HCT116 (cell line): ENCODE results near the gene TSPAN10. TPM values are rescaled to one million over a fixed set of nuclear protein-coding genes. Genes with fewer than 3 reads are reported as not detected.

Experiments
- ATAC-seq: fragments of 200-7000 bp; cut with Tn5 transposase; 2 replicates; pipeline ENCODE4 v1.9.1; 2020; ENCODE audit warnings: mild to moderate bottlenecking, moderate library complexity
- BruUV-seq: library from RNA; stranded (reverse); fragments of 400-500 nt; replicated peaks from 2 replicates; lab custom pipeline; 2021; lab: Mats Ljungman, UMichigan
- CTCF ChIA-PET: fragments of 300-600 bp; sonication (Branson Sonifier 250); formaldehyde crosslinking; loops from one replicate; lab custom pipeline; 2021; ENCODE audit warnings: antibody characterized with exemption; lab: Charles Lee
- POLR2A ChIA-PET: fragments of 300-600, 350-600 bp; sonication (Branson Sonifier 250); formaldehyde crosslinking; loops from one replicate; lab custom pipeline; 2021; ENCODE audit warnings: antibody characterized with exemption; lab: Charles Lee
- RAD21 ChIA-PET, 2 experiments: fragments of 300-600 bp; sonication (Branson Sonifier 250); formaldehyde crosslinking; loops; one replicate each; lab custom pipeline; 2023; ENCODE audit warnings: low total read pairs in 2 of 2; ENCODE audit not compliant: uncharacterized antibody in 2 of 2, unreplicated experiment in 2 of 2, low non-redundant PET in 1 of 2; lab: Charles Lee
- DNase-seq: peaks from one replicate; pipeline ENCODE4 v3.0.0-alpha.2; 2010; ENCODE audit warnings: low read depth, low spot score
- H2AFZ ChIP-seq: fragments of 200-600 bp; shearing (Covaris generic), sonication (generic); 2 replicates; pipeline ENCODE4 v1.6.1; 2017; ENCODE audit warnings: low read depth, mixed run types, mixed read lengths, antibody characterized with exemption, low read length; ENCODE audit not compliant: poor library complexity, severe bottlenecking
- H3K27ac ChIP-seq: 2 replicates; pipeline ENCODE4 v1.5.1; 2012; ENCODE audit warnings: low read depth, low read length
- H3K27me3 ChIP-seq: fragments of 200-600 bp; sonication (generic); 2 replicates; pipeline ENCODE4 v1.6.1; 2016; ENCODE audit warnings: mixed run types, low read length, mixed read lengths; ENCODE audit not compliant: insufficient read depth
- H3K36me3 ChIP-seq, 2 experiments: fragments of 200-500 bp in 1 of 2; fragments of 200-600 bp in 1 of 2; sonication (Bioruptor generic) in 1 of 2; sonication (generic) in 1 of 2; 2 replicates each; pipeline versions ENCODE4 v1.5.1 to v1.6.1; 2014 to 2016; ENCODE audit warnings: low read length in 2 of 2, inconsistent platforms in 1 of 2, mixed read lengths in 1 of 2, mixed run types in 1 of 2; ENCODE audit not compliant: insufficient read depth in 2 of 2, control insufficient read depth in 1 of 2
- H3K4me1 ChIP-seq, 2 experiments: fragments of 200-600 bp in 1 of 2; sonication (generic) in 1 of 2; 2 replicates each; pipeline versions ENCODE4 v1.5.1 to v1.6.1; 2012 to 2017; ENCODE audit warnings: low read length in 2 of 2, inconsistent platforms in 1 of 2, mild to moderate bottlenecking in 1 of 2, mixed read lengths in 1 of 2, mixed run types in 1 of 2, moderate library complexity in 1 of 2; ENCODE audit not compliant: insufficient read depth in 2 of 2, control insufficient read depth in 1 of 2
- H3K4me2 ChIP-seq: fragments of 200-600 bp; sonication (generic); 2 replicates; pipeline ENCODE4 v1.6.1; 2017; ENCODE audit warnings: mixed run types, low read length, mixed read lengths
- H3K4me3 ChIP-seq, 2 experiments: fragments of 200-600 bp in 1 of 2; sonication (generic) in 1 of 2; replicated peaks in 1 of 2; 2 replicates each; pipeline ENCODE4 v1.5.1; 2011 to 2016; ENCODE audit warnings: low read length in 2 of 2, control low read depth in 1 of 2, low read depth in 1 of 2, mild to moderate bottlenecking in 1 of 2, mixed read lengths in 1 of 2, mixed run types in 1 of 2
- H3K79me2 ChIP-seq: fragments of 200-600 bp; sonication (generic); 2 replicates; pipeline ENCODE4 v1.6.1; 2017; ENCODE audit warnings: mild to moderate bottlenecking, mixed run types, low read length, moderate library complexity, mixed read lengths; ENCODE audit not compliant: insufficient read depth
- H3K9ac ChIP-seq: fragments of 200-600 bp; sonication (generic); 2 replicates; pipeline ENCODE4 v1.6.1; 2016; ENCODE audit warnings: low read length, mixed read lengths
- H3K9me2 ChIP-seq: fragments of 200-600 bp; sonication (generic), shearing (Covaris generic); 2 replicates; pipeline ENCODE4 v1.6.1; 2017; ENCODE audit warnings: mixed run types, mild to moderate bottlenecking, moderate library complexity; ENCODE audit not compliant: insufficient read depth
- H3K9me3 ChIP-seq, 2 experiments: fragments of 200-500 bp in 1 of 2; fragments of 200-600 bp in 1 of 2; sonication (Bioruptor generic) in 1 of 2; sonication (generic) in 1 of 2; 2 replicates each; pipeline ENCODE4 v1.6.1; 2014 to 2017; ENCODE audit warnings: low read length in 2 of 2, mixed read lengths in 2 of 2, inconsistent platforms in 1 of 2, low read depth in 1 of 2, mild to moderate bottlenecking in 1 of 2, mixed run types in 1 of 2, moderate library complexity in 1 of 2; ENCODE audit not compliant: control insufficient read depth in 1 of 2, insufficient read depth in 1 of 2
- H4K20me1 ChIP-seq: fragments of 200-600 bp; sonication (generic), shearing (Covaris generic); 2 replicates; pipeline ENCODE4 v1.6.1; 2017; ENCODE audit warnings: mixed run types, mild to moderate bottlenecking, moderate library complexity; ENCODE audit not compliant: insufficient read depth
- CBX3 ChIP-seq: IDR thresholded peaks from 2 replicates; pipeline ENCODE4 v1.6.1; 2012; ENCODE audit warnings: low read depth
- CEBPB ChIP-seq: IDR thresholded peaks from 2 replicates; pipeline ENCODE4 v1.6.1; 2012; ENCODE audit warnings: low read depth
- EGR1 ChIP-seq: IDR thresholded peaks from 2 replicates; pipeline ENCODE4 v1.6.1; 2012; ENCODE audit warnings: low read depth
- ELF1 ChIP-seq: IDR thresholded peaks from 2 replicates; pipeline ENCODE4 v1.6.1; 2012; ENCODE audit warnings: low read depth, borderline replicate concordance
- EZH2 ChIP-seq: fragments of 200-600 bp; sonication (generic); IDR thresholded peaks from 2 replicates; pipeline ENCODE4 v1.6.1; 2017; ENCODE audit warnings: antibody characterized with exemption, mixed run types
- EZH2phosphoT487 ChIP-seq: fragments of 200-600 bp; IDR thresholded peaks from 2 replicates; pipeline ENCODE4 v1.6.1; 2018; ENCODE audit warnings: antibody characterized with exemption, borderline replicate concordance
- FOSL1 ChIP-seq: IDR thresholded peaks from 2 replicates; pipeline ENCODE4 v1.6.1; 2012; ENCODE audit warnings: low read depth
- JUND ChIP-seq: IDR thresholded peaks from 2 replicates; pipeline ENCODE4 v1.6.1; 2012
- POLR2A ChIP-seq: IDR thresholded peaks from 2 replicates; pipeline ENCODE4 v1.7.0; 2011; ENCODE audit warnings: borderline replicate concordance; ENCODE audit not compliant: insufficient read depth, insufficient read length; ENCODE audit errors: extremely low read depth
- RAD21 ChIP-seq: IDR thresholded peaks from 2 replicates; pipeline ENCODE4 v1.6.1; 2012; ENCODE audit warnings: low read depth, mild to moderate bottlenecking
- SIN3A ChIP-seq: IDR thresholded peaks from 2 replicates; pipeline ENCODE4 v1.6.1; 2012; ENCODE audit warnings: low read depth
- SP1 ChIP-seq: IDR thresholded peaks from 2 replicates; pipeline ENCODE4 v1.6.1; 2012; ENCODE audit warnings: low read depth
- SRF ChIP-seq: IDR thresholded peaks from 2 replicates; pipeline ENCODE4 v1.6.1; 2012; ENCODE audit warnings: low read depth
- TCF7L2 ChIP-seq: IDR thresholded peaks from 2 replicates; pipeline ENCODE4 v1.7.0; 2011; ENCODE audit warnings: borderline replicate concordance, inconsistent platforms; ENCODE audit not compliant: insufficient read depth, insufficient read length; ENCODE audit errors: extremely low read depth
- YY1 ChIP-seq: IDR thresholded peaks from 2 replicates; pipeline ENCODE4 v1.6.1; 2011; ENCODE audit warnings: low read length, low read depth, moderate library complexity, mild to moderate bottlenecking; ENCODE audit not compliant: insufficient replicate concordance; ENCODE audit errors: extremely low read depth
- intact Hi-C: fragments of 100-400 bp; cut with micrococcal nuclease; formaldehyde crosslinking; loops from 2 replicates; pipeline ENCODE4 v1.10.0; 2022
- total RNA-seq: library from RNA; stranded (reverse); gene quantifications from one replicate; pipeline ENCODE4 v1.2.1, GENCODE V29; 2021; ENCODE audit not compliant: unreplicated experiment
- TF ChIP-seq, protein P1 (sequence below), 3 experiments: fragments of 200-600 bp in 1 of 3; sonication (generic) in 1 of 3; IDR thresholded peaks in 2 of 3; conservative IDR thresholded peaks in 1 of 3; 2 replicates each; pipeline ENCODE4 v1.5.1; 2012 to 2017; ENCODE audit warnings: low read depth in 2 of 3, low read length in 2 of 3, antibody characterized with exemption in 1 of 3, borderline replicate concordance in 1 of 3, control low read depth in 1 of 3, mild to moderate bottlenecking in 1 of 3, mixed read lengths in 1 of 3, mixed run types in 1 of 3, moderate library complexity in 1 of 3; ENCODE audit not compliant: insufficient read depth in 1 of 3
- TF ChIP-seq, protein P2 (sequence below): IDR thresholded peaks from 2 replicates; pipeline ENCODE4 v1.6.1; 2012
- TF ChIP-seq, protein P3 (sequence below): IDR thresholded peaks from 2 replicates; pipeline ENCODE4 v1.6.1; 2012; ENCODE audit warnings: low read depth
- TF ChIP-seq, protein P4 (sequence below): IDR thresholded peaks from 2 replicates; pipeline ENCODE4 v1.6.1; 2012

The TSPAN10 gene
- total RNA-seq, 1 experiment from 2014 or later = 2.3 TPM

DNA sequence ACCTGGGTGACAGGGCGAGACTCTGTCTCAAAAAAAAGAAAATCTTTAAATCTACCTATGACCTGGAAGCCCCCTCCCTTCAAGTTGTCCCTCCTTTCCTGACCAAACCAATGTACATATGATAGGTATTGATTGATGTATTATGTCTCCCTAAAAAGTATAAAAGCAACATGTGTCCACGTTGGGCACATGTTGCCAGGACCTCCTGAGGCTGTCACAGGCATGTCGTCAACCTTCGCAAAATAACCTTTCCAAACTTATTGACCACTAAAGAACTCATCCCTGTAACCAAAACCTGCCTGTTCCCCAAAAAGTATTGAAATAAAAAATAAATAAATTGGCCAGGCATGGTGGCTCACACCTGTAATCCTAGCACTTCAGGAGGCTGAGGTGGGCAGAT, 25.0 kb downstream of the TSPAN10 start:
- intact Hi-C loops = no loop called here
- CTCF ChIA-PET = no interaction called here

More for the DNA sequence above, 25.0 kb downstream of the TSPAN10 start:
- Histone ChIP-seq H3K4me1 (peaks cover 30 to 37% of the 10 kb centered on the region in 2 experiments), H3K36me3 (peaks cover 0 to 10% of the 10 kb centered on the region in 2 experiments; a peak in 1 of 4 replicates), H3K4me3 (no peak overlapping the region), H3K79me2 (peaks cover 23% of the 10 kb centered on the region), H3K9ac (no peak overlapping the region), H3K27ac (no peak overlapping the region), H3K27me3 (no peaks in the 10 kb centered on the region), H3K9me3 (no peaks in the 10 kb centered on the region), H3K9me2 (no peaks in the 10 kb centered on the region), H3K4me2 (no peak overlapping the region), H2AFZ (no peak overlapping the region), H4K20me1 (no peaks in the 10 kb centered on the region)
- RAD21 ChIA-PET = no interaction called here
- BruUV-seq = no TSS peak
- TF ChIP-seq, protein P1, sequence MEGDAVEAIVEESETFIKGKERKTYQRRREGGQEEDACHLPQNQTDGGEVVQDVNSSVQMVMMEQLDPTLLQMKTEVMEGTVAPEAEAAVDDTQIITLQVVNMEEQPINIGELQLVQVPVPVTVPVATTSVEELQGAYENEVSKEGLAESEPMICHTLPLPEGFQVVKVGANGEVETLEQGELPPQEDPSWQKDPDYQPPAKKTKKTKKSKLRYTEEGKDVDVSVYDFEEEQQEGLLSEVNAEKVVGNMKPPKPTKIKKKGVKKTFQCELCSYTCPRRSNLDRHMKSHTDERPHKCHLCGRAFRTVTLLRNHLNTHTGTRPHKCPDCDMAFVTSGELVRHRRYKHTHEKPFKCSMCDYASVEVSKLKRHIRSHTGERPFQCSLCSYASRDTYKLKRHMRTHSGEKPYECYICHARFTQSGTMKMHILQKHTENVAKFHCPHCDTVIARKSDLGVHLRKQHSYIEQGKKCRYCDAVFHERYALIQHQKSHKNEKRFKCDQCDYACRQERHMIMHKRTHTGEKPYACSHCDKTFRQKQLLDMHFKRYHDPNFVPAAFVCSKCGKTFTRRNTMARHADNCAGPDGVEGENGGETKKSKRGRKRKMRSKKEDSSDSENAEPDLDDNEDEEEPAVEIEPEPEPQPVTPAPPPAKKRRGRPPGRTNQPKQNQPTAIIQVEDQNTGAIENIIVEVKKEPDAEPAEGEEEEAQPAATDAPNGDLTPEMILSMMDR (IDR thresholded peaks at IDR 0.05 in 2 of 3, conservative IDR thresholded peaks at IDR 0.05 in 1 of 3; ENCODE audit: borderline replicate concordance in 1 of 3, insufficient read depth in 1 of 3, low read depth in 2 of 3, low read length in 2 of 3) = no peak
- no peak for TF ChIP-seq RAD21
- no peak for TF ChIP-seq EGR1
- no peak for TF ChIP-seq POLR2A
- TF ChIP-seq CEBPB = no peak
- TF ChIP-seq, protein P2, sequence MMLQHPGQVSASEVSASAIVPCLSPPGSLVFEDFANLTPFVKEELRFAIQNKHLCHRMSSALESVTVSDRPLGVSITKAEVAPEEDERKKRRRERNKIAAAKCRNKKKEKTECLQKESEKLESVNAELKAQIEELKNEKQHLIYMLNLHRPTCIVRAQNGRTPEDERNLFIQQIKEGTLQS = no peak
- TF ChIP-seq FOSL1 = no peak
- TF ChIP-seq, protein P3, sequence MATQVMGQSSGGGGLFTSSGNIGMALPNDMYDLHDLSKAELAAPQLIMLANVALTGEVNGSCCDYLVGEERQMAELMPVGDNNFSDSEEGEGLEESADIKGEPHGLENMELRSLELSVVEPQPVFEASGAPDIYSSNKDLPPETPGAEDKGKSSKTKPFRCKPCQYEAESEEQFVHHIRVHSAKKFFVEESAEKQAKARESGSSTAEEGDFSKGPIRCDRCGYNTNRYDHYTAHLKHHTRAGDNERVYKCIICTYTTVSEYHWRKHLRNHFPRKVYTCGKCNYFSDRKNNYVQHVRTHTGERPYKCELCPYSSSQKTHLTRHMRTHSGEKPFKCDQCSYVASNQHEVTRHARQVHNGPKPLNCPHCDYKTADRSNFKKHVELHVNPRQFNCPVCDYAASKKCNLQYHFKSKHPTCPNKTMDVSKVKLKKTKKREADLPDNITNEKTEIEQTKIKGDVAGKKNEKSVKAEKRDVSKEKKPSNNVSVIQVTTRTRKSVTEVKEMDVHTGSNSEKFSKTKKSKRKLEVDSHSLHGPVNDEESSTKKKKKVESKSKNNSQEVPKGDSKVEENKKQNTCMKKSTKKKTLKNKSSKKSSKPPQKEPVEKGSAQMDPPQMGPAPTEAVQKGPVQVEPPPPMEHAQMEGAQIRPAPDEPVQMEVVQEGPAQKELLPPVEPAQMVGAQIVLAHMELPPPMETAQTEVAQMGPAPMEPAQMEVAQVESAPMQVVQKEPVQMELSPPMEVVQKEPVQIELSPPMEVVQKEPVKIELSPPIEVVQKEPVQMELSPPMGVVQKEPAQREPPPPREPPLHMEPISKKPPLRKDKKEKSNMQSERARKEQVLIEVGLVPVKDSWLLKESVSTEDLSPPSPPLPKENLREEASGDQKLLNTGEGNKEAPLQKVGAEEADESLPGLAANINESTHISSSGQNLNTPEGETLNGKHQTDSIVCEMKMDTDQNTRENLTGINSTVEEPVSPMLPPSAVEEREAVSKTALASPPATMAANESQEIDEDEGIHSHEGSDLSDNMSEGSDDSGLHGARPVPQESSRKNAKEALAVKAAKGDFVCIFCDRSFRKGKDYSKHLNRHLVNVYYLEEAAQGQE = no peak
- no peak for TF ChIP-seq SIN3A
- TF ChIP-seq, protein P4, sequence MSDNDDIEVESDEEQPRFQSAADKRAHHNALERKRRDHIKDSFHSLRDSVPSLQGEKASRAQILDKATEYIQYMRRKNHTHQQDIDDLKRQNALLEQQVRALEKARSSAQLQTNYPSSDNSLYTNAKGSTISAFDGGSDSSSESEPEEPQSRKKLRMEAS = no peak
- no peak for TF ChIP-seq ELF1
- TF ChIP-seq YY1 = no peak
- no peak for TF ChIP-seq EZH2
- TF ChIP-seq JUND = no peak
- TF ChIP-seq SRF = no peak
- no peak for TF ChIP-seq SP1
- TF ChIP-seq CBX3 = no peak
- no peak for TF ChIP-seq TCF7L2
- TF ChIP-seq EZH2phosphoT487 = no peak
- POLR2A ChIA-PET = no interaction called here
- ATAC-seq (no peak), DNase-seq (no peak)
